Measurements from ENCODE around the gene TTLL11.

- TF ChIP-seq POLR2AphosphoS5 (IDR thresholded peaks at IDR 0.05; ENCODE audit: low read depth, low read length) (no peak), POLR2A (IDR thresholded peaks at IDR 0.05; ENCODE audit: low read depth, low read length) (no peak), POU2F2 (IDR thresholded peaks at IDR 0.05; ENCODE audit: low read depth, low read length) (no peak), TAF1 (IDR thresholded peaks at IDR 0.05; ENCODE audit: low read depth, low read length) (no peak)
Measured at GRCh38 chr9:121930956-121931355, 162.2 kb downstream of the TTLL11 start.

All from GM12891 (cell line).